ENCODE results near the gene EXD3.
A peak's percentile ranks its signal among the peaks of the same experiment; 100 is the strongest.
"Not testable (repeated sequence)": the region's sequence is repeated elsewhere in the genome, so short reads cannot be mapped to it uniquely, and the experiment has no call there.

Gene EXD3

DNA sequence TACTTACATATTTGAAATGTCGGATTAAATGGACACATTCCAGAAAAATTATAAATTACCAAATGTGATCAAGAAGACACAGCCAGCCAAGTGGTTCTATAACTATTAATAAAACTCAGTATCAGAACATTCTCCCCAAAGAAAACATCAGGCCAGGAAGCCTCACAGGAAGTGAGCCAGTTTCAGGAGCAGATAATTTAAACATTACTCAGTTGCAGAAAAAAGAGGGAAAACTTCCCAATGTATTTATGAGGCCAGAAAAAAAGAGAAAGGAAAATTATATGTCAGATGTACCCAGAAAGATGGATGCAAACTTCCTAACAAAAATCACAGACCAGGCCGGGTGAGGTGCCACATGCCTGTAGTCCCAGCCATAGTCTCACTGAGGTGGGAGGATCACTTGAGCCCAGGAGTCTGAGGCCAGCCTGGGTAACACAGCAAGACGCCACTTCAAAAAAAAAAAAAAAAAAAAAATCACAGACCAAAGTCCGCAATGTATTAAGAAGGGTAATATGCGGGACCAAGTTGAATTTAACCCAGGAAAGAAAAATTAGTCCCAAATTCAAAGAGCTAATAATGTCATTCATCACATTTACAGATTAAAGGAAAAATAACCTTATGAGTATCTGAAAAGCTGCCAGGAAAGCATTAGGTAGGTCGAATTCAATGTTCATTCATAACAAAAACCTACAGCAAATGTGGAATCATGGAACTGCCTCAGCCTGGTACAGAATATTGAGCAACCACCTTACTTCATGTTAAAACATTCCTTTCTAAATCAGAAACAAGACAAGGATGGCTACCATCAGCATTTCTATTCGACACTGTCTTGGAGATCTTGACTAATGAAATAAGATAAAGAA lies 83.7 kb downstream of the EXD3 start:
- DNase-seq (ENCODE audit: low spot score) = no peak

DNA sequence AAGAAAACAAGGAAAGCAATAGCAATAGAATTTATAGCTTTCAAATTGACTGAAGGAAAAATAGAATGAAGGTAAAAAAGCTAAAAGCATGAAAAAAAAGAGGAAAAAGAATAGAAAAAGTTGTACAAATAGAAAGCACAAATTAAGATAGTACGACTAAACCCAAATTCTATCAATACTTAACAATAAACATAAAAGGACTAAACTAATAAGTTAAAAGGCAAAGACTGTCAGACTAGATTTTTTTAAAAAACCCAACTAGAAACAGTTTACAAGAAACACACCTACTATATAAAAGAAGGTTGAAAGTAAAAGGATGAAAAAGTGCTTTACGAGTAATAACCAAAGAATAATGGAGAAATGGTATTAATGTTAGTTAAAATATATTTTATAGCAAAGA lies 86.2 kb downstream of the EXD3 start:
- DNase-seq (ENCODE audit: low spot score) = no peak

DNA sequence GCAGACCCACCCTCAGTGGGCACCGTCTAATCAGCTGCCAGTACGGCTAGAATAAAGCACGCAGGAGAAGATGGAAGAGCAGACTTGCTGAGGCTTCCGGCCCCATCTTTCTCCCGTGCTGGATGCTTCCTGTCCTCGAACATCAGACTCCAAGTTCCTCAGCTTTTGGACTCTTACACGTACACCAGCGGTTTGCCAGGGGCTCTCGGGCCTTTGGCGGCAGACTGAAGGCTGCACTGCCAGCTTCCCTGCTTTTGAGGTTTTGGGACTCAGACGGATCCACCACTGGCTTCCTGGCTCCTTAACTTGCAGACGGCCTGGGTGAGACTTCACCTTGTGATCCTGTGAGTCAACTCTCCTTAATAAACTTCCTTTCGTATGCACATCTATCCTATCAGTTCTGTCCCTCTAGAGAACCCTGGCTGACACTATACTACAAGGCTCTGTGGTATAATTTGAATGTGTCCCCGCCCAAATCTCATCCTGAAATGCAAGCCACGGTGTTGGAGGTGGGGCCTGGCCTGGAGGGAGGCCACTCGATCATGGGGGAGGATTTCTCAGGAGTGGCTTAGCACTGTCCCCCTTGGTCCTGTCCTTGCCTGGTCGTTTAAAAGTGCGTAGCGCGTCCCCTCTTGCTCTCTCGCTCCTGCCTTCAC lies 89.8 kb downstream of the EXD3 start:
- DNase-seq (ENCODE audit: low spot score) = no peak

DNA sequence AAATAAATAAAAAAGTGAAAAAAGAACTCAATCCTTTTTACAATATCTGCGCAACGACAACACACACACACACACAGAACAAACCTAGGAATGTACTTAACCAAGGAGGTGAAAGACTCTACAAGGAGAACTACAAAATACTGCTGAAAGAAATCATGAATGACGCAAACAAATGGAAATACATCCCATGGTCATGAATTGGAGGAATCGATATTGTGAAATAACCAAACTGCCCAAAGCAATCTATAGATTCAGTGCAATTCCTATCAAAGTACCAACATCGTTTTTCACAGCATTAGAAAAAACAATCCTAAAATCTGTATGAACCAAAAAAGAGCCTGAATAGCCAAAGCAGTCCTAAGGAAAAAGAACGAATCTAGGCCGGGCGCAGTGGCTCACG lies 91.0 kb downstream of the EXD3 start:
- DNase-seq (ENCODE audit: low spot score) = no peak

DNA sequence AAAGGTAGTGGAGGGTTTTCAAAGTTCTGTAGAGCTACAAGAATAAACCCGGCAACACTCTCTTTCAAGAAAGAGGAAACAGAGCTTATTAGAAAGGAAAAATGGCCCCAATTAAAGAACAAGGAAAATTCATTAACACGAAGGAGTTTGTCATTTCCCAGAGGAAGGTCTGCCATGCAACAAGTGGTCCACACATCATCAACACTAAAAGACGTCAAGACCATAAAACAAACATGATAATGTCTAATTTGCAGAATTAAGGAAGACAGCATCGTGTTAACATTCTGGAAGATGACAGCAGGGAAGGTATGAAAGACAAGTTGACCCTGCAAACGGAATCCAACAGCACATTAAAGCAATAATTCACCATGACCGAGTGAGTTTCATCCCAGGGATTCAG lies 92.3 kb downstream of the EXD3 start:
- DNase-seq (ENCODE audit: low spot score) = no peak

DNA sequence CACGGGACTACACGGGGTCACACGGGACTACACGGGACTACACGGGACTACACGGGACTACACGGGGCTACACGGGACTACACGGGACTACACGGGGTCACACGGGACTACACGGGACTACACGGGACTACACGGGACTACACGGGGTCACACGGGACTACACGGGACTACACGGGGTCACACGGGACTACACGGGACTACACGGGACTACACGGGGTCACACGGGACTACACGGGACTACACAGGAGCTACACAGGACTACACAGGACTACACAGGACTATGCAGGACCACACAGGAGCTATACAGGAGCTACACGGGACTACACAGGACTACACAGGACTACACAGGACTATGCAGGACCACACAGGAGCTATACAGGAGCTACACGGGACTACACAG lies 93.4 kb downstream of the EXD3 start:
- not testable (repeated sequence) for DNase-seq (ENCODE audit: low spot score)

DNA sequence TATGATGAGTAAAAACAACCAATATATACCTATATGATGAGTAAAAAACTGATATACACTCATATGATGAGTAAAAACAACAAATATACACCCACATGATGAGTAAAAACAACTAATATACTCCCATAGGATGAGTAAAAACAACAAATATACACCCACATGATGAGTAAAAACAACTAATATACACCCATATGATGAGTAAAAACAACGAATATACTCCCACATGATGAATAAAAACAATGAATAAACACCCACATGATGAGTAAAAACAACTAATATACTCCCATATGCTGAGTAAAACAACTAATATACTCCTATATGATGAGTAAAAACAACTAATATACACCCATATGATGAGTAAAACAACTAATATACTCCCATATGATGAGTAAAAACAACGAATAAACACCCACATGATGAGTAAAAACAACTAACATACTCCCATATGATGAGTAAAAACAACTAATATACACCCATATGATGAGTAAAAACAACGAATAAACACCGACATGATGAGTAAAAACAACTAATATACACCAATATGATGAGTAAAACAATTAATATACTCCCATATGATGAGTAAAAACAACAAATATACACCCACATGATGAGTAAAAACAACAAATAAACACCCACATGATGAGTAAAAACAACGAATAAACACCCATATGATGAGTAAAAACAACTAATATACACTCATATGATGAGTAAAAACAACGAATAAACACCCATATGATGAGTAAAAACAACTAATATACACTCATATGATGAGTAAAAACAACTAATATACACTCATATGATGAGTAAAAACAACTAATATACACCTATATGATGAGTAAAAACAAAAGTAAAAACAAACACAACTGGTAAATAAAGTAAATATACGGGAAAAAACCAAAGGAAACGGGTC lies 95.1 kb downstream of the EXD3 start:
- DNase-seq (ENCODE audit: low spot score) = not testable (repeated sequence)

DNA sequence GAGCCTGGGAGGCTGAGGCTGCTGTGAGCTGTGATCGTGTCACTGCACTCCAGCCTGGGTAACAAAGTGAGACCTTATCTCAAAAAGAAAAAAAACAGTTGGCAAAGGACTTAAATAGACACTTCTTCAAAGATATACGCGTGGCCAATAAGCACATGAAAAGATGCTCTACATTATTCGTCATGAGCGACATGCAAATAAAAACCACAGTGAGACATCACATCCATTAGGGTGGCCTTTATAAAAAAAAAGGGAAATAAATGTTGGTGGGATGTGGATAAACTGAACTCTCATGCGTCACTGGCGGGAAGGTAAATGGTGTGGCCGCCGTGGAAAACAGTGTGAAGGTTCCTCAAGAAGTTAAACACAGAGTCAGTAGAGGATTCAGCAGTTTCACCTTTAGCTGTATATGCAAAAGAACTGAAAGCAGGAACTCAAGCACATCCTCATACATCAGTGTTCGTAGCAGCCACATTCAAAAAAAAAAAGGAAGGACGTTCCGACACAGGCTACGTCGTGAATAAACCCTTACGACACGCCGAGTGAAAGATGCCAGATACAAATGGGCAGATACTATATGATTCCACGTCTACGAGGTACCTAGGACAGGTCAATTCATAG lies 96.4 kb downstream of the EXD3 start:
- no peak for DNase-seq (ENCODE audit: low spot score)

DNA sequence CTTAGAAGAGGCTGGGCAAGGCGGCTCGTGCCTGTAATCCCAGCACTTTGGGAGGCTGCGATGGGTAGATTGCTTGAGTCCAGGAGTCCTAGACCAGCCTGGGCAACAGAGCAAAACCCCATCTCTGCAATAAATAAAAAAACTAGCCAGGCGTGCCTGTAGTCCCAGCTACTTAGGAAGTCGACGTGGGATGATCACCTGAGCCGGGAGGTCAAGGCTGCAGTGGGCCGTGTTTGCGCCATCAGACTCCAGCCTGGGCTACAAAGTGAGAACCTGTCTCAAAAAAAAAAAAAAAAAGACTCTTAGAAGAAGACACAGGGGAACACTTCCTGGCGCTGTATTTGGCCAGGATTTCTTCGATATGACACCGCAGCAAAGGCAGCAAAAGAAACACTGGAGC lies 97.2 kb downstream of the EXD3 start:
- no peak for DNase-seq (ENCODE audit: low spot score)

DNA sequence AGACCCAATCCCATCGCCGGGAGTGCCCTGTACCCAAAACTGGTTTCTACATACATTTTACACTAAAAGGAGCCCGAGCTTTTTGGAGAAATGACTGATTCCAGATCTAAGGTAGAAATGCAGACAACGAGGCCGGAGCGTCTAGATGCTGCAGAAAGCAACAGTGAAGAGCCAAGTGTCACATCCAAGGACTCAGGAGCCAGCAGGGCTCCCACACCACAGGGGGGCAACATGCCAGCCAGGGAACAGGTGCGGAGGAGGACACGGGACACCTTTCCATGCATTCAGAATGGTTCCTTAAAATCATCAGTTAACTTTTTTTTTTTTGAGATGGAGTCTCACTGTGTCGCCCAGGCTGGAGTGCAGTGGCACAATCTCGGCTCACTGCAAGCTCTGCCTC lies 97.8 kb downstream of the EXD3 start:
- no peak for DNase-seq (ENCODE audit: low spot score)

DNA sequence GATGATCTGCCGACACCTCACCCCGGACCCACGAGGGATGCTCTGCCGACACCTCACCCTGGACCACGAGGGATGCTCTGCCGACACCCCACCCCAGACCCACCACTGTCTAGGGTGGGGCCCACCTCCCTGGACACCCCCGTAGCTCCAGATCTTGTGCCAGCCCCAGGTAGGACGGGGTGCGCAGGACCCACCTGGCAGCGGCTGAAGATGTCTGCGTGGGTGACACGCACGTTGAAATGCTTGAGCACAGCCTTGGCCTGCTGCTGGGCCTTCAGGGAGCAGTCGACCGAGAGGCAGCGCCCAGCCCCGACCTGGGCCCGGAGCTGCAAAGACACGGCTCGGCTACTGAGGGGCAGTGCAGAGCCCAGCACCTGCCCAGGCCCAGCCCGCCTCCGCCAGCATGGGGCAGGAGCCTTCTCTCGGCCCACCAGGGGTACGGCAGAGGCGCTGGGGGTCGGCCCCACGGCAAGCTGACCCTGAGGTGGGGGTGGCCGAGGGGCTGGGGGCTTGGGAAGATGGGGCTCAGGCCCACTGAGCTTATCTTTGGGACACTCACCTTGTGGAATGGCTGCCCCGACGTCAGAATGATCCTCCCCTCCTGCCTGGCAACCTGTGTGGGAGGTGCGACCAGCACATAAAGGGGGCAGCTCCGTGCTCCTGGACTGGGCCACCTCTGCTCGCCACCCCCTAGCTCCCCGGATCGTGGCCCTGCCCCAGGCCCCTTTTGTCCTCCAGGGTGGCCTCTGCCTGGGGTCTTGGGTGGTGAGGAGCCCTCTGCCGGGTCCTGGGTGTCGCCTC lies 99.2 kb downstream of the EXD3 start:
- no peak for DNase-seq (ENCODE audit: low spot score)

DNA sequence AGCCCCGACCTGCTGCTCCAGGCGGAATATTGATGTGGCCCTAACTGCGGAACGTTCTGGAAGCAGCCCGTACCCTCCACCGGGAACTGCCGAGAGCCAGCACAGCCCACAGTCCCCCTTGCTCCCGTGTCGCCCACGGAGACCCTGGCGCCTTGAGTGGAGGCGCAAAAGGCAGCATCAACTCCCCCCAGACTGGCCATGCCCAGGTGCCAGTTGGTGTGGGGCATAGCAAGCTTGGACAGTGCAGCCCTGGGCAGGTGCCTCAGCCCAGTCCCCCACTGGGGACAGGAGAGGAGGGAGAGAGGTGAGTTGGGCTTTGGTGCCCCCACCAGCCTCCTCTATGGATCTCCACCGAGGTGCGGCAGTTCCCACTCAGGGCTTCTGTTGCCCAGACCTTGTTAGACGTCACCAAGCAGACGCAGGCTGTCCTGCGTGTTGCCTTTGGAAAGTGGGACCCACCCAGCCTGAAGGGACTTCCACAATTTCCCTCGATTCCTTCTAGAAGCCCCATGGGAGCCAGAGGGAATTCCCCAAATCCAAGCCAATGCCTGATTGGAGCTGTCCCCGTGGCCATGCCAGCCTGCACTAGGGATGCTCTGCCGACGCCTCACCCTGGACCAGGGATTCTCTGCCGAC lies 101.1 kb downstream of the EXD3 start:
- DNase-seq (ENCODE audit: low spot score) = no peak

DNA sequence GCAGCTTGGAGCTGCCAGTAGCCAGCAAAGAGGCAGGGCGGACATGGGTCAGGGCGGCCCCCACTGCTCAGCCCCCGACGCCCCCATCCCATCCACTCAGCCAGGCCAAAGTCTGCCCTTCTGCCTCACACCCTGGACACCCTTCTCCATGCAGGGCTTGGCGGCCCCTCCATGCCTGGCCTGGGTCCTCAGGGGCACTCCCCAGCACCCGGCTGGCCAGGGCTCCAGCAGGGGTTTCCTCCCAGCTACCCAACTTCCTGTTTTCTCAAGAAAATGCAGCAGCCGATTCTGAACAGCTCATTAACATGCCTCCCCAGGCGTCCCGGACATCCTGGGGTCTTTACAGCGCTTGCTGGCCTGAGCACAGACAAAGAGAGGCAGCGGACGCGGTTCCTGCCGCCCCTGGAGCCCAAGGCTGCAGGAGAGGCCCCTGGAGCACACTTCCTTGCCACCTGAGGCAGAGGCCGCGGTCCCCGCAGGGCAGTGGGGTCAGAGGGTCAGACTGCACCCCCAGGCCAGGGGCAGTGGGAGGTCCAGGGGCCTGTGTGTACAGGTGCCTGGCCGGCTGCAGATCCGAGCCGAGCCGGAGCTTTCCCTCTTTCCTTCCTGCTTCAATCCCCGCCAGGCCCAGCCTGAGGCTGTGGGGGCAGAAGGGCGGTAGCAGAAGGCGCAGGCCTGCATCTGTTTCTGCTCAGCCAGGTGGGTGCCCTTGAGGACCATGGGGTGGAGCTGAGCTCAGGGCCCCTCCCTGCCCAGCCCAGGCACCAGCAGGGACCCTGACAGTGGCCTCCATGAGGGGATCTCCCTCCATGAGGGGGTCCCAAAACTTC lies 102.2 kb downstream of the EXD3 start:
- DNase-seq (ENCODE audit: low spot score) = peak; percentile 1

DNA sequence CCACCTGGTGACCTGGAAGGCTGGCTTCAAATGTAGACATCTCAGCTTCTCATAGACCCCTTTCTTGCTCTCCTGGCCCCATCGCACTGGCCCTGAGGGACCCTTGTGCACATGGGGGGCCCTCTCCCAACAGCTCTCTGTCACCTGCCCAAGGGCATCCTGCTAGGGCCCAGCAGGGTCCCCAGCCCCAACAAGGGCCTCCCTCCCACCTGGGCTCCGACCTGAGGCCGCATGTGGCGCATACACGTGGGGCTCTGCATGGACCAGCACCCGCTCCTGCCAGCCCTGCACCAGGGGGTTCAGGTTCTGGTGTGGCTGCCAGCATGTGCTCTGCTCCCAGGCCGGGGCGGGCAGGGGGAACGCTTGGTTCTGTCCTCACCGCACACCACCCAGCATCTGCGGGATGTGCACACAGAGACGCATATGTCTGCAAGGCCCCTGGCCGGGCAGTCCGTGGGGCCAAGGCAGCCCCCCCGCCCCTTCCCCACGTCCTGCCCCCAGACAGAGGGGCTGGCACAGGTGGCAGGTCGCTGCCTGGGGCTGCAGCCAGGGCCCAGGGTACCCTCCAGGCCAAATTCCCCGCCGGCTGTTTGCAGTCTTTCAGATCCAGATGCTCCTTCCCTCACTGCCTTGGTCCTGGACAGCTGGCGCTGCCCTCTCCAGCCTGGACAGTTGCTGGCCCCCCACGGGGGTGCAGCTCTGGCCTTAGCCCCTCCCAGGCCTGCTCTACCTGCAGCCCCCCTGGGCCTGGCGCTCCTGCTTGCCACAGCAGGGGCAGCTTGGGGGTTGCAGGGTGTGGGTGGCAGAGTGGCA lies 103.0 kb downstream of the EXD3 start:
- peak; percentile 1 for DNase-seq (ENCODE audit: low spot score)

DNA sequence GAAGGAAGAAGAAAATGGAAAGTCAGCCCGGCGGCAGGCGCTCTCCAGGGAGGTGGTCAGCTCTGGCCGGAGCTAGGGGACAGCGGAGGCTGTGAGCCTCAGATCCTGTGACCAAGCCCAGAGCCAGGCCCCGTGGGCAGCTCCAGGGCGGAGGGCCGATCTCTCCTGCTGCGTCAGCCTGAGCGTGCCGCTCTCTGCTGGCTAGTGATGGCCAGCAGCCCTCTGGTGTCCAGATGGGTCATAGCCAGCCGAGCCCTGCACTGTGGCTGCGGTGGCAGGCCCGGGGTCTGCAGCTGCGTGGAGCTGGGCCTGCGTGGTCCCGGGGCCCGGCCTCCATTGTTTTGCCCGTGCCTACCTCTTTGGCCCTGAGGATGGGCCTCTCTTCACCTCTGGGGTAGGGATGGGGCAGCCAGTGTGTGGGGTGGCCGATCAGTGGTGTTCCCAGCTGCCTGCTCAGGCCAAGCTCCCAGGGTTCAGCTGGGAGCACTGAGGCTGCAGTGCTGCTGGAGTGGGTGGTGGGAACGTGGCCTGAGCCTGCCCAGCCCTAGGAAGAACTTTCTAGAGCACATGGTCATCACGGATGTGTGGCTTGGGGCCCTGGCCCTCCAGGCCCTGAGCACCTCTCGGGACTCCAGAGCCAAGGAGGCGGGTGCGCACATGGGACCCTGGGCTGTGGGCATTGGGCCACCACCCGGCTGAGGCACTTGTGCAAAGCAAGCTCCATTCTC lies 103.8 kb downstream of the EXD3 start:
- DNase-seq (ENCODE audit: low spot score) = peak; percentile 82

DNA sequence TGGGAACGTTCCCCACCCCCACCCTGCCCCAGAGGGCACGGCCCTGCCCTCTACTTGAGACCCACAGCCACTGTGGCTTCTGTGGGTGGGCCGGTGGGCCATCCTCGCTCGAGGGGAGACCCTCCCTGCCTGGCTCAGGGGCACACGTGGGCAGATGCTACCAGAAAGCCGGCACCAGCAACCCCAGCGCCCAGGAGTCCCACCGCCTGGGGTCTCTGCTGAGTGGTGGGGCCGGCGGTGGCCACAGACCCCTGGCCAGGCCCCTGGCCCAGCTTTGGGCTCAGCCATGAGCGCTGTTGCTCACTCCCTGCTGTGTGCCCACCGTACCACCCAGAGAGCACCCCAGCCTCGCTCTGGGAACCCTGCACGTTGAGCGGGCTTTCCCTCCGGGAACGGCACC lies 104.4 kb downstream of the EXD3 start:
- DNase-seq (ENCODE audit: low spot score) = peak; percentile 0

DNA sequence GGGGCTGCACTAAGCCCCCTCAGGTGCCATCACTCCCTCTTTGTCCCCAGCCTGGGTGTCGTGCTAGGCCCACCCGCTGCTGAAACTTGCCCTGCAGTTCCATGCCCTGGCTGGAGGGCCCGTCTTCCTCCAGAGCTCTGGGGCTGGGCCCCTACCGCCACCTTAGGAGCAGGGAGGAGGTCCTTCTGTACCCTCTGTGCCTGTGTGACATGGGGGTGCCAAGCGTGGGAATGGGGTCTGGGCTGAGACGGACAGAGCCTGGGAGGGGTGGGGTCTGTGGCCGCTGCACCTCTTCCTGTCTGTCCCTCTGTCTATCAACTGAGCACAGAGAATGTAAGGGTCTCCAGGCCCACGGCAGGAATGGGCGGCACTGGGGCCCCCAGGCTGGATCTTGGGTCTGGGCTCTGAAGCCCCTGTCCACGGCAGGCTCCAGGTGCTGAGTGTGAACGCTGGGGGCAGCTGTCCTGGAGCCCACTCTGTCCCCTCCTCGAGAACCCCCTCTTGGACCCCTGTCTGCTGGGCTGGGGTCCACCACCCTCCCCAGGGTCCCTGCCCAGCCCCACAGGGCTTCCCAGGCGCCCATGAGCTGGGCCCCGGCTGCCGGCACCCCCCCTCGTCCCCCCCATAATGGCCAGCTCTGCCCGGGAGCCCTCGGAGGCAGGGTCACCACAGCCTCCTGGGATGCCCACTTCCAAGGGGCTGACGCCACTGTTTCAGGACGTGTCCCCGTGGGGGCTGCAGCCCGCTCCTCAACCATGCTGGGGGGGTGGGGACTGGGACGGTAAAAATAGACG lies 105.0 kb downstream of the EXD3 start:
- no peak for DNase-seq (ENCODE audit: low spot score)

All from AG08395 (cell line).